AG09319 (cell line): ENCODE measurements around the gene MAN2A1.

Experiments used
- DNase-seq: peaks from one replicate; pipeline ENCODE4 v3.0.0-alpha.2; 2010; ENCODE audit warnings: low read depth; ENCODE audit errors: extremely low read depth
- CTCF ChIP-seq: IDR thresholded peaks from 2 replicates; pipeline ENCODE4 v1.5.1; 2011; ENCODE audit warnings: low read depth, mild to moderate bottlenecking, inconsistent platforms, low read length, moderate library complexity

The MAN2A1 gene

GRCh38 chr5:109740966-109741365, 51.2 kb downstream of the MAN2A1 start:
- TF ChIP-seq CTCF = no peak
- DNase-seq = no peak

DNA sequence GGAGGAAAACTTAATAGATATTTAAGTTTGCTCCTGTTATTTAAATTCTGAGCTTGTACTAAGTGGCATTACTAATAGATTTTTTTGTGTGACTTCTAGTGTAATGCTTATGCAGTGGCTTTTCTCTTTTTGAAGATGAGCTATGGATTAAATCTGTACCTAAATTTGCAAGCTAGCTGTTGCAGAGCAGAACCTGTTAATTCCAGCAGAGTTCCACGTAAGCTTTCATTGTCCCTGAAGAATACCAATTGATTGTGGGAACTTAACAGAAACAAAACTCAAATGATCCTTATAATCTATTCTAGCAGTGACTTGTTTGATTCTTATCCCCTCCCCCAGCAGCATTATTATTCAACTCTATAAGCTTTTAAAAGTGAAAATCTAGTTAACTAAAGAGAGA, 51.7 kb downstream of the MAN2A1 start:
- no peak for TF ChIP-seq CTCF
- no peak for DNase-seq

DNA sequence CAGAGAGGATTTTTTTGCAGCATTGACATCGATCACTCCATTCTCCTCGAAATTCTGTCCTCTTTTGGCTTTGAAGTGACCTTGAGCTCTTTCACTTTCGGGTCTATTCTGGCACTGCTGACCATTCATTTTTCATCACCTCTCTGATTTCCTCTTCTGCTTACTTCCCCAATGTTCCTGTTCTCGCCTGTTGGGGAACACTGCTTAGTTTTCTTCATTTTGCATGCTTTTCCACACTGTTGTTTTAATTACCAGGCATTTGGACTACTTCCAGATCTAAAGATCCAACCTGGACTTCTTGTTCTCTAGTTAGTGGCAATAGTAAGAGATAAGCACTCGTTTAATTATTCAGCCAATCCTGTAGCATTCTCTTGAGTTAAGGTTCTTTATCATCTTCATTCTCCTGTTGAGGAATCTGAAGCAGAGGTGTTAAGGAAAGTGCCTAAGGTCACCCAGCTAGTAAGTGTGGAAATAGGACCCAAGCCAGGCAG, 53.4 kb downstream of the MAN2A1 start:
- DNase-seq = no peak
- no peak for TF ChIP-seq CTCF

- TF ChIP-seq CTCF = no peak
- peak; percentile 18 for DNase-seq
These were observed 54.1 kb downstream of the MAN2A1 start for GRCh38 chr5:109743770-109744212.

DNA sequence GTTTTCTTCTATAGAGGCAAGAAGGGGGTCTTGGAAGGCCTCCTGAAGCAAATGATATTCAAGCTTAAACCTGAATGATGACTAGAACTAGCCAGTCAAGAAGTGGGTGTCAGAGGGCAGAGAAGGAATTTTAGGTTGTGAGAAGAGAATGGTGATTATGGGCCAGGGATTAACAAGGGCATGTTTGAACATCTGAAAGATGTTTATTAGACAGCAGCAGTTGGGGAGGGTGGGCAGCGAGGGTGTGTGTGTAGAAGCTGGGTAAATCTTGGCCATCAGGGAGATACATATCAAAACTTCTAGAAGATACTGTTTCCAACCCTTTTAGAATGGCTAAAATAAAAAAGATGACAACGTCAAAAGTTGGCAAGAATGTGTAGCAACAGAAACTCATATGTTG, 54.5 kb downstream of the MAN2A1 start:
- no peak for TF ChIP-seq CTCF
- DNase-seq = no peak

- TF ChIP-seq CTCF = no peak
- no peak for DNase-seq
These were observed 58.8 kb downstream of the MAN2A1 start for GRCh38 chr5:109748546-109748945.

- no peak for TF ChIP-seq CTCF
- no peak for DNase-seq
These were observed 60.7 kb downstream of the MAN2A1 start for GRCh38 chr5:109750463-109750862.
